SW 1271 (cell line): ENCODE measurements around the gene PLXNB3.

ENCODE experiments used
- DNase-seq, 2 experiments: peaks; one replicate each; lab custom pipeline; 2025; lab: John Stamatoyannopoulos, UW

The PLXNB3 gene

DNA sequence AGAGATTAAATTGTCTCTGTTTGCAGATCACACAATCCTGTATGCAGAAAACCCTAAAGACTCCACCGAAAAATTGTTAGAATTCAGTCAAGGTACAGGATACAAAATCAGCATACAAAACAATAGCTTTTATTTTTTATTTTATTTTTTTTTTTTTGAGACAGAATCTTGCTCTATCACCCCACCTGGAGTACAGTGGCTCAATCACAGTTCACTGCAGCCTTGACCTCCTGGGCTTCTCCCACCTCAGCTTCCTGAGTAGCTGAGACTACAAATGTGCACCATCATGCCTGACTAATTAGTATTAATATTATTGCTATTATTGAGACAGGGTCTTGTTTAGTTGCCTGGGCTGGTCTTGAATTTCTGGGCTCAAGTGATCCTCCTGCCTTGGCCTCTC, 8.9 kb upstream of the PLXNB3 start:
- peak in 1 of 2 experiments; percentile 2 for DNase-seq

DNA sequence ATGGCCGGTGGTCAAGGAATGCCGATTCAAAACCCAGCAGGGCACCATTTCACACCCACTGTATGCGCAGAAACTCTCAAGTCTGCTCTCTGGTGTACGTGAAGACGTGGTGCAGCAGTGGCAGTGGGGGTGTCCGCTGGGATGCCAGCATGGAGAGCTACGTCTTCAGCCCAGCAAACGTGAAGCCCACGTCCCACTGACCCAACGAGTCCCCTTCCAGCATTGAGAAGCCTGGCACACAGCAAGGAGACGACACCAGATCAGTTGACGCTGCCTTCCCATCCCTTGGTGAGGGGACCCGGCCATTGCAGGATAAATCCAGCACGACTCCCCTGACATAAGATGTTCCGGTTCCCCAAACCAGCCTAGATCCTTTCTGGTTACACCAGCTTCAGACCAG, 2.2 kb upstream of the PLXNB3 start:
- DNase-seq, result no peak

DNA sequence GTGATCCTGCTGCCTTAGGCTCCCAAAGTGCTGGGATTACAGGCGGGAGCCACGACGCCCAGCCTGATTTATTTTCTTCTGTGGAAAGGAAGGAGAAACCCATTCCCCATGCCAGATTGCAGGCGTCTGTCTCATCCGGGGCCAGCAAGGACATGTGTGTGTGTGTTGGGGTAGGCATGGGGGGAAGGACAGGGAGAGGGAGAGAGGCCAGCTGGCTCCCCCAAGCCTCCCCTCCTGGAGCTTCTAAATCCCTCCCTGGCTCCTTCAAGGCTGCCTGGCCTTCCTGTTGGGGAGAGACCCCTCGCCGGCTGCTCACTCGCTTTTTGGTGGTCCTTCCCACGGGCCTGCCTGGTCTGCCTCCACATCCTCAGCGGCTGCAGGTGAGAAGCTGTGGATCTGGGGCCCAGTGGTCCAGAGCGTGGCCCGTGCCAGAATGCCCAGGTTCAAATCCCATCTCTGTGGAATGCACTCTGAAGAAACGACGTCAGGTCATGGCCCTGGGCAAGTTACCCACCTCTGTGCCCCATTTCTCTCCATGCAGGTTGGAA, 1.3 kb upstream of the PLXNB3 start:
- DNase-seq, result no peak

DNA sequence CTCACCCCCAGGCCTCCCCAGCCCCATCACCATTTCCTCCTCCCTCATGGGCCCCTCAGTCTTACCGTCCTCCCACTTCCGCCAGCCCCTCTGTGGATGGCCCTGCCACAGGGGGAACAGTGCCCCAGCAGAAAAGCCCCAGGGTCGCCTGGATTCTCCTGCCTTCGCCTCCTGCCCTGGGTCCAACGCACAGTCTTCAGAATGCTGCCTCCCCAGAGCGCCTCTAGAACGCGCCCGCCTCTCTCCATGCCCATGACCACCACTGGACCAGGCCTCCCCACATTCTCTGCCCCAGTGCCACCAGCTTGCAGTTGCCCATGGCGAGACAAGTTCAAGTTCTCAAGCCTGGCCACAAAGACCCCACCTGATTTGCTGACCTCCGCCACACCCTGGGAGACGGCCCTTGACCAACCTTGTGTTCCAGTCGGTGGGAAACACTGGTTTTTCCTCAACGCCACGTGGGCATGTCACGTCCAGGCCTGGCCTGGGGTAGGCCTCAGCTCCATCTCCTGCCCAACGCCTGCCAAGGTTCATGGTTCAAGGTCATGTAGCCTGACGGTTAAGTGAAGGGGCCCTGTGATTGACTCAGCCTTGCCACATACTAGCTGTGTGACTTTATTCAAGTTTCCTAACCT, 634 bp upstream of the PLXNB3 start:
- DNase-seq, result no peak

DNA sequence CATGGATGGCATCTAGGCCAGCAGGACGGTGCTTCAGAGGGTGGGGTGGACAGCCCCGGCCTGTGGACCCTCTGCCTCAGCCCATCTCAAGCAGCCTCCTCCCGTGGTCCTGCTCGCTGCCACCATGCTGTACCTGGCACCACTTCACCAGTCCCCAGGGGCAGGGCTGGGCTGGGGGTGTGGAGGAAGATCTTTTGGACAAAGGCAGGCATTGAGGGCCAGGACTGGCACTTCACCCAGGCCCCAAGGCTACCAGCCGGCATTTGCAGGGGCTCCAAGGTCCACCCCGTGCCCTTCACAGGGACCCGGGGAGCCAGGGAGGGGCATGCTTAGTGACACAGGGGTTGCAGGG, 713 bp downstream of the PLXNB3 start:
- no peak for DNase-seq

DNA sequence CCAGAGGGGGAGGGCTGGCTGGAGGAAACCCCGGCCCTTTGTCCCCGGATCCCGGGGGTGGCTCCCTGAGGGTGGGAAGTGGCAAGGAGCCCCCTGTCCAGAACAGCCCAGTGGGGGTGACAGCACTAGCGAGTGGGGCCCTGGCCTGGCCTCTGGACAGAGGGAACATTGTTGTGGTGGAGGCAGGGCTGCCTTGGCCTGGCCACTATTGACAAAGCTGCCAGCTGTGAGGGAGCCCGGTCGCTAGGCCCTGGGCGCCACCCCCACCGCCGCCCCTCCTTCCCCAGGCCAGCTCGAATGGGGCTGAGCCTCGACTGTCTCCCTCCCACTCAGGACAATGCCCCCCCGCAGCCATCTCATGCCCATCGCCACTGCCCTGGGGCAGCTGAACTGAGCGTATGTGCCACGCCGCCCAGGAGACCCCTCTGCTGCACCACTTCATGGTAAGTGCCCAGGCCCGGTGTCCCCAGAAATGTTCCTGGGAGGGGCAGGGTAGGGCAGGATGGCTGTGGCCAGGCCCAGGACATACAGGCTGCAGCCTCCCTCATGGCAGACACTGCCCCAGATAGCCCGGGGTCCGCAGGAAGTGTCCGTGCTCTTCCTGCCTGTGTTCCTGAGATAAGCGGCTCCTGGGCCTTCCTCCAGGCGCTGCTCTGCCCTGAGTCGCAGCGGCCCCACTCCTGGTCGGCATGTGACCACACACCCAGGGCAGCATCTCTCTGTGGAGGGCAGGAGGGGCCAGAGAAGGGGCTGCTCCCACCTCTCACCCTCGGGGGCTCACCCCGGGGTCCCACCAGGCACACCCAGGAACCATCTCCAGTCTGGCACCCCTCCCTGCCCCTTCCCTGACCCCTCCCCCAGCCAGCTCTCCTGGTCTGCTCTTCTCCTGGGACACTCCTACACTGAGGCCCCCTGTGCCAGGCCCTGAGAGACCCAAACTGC, 1.4 kb downstream of the PLXNB3 start:
- no peak for DNase-seq

DNA sequence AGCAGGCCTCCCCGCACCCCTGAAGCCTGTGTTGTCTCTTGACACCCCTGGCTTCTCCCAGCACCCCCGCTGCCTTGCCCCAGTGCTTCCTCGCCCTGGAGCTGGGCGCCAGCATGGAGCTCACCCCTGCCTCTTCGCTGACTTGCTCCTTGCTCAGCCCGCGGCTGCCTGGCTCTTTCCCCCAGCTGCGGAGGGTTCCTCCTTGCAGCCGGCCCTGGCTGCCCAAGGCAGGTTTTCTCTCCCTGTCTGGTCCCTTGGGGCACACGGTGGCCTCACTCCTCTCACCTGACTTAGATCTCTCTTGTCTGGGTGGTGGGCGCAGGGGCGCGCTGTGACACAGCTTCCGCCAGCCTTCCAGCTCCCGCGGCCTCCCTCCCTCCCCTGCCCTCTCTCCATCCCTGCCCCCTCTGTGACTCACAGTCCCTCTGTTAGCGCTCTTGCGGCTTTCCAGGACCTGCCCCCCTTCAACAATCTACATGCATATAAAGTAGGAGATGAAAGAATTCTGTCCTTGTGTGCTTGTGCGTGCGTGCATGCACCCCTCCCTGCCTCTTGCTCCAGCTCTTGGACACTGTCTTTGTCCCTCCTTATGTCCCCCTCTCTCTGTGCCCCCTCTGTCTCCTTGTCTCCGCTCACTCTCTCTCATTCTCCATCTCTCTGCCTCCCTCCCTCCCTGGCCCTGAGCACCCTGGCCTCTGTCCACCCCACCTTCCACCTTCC, 2.2 kb downstream of the PLXNB3 start:
- DNase-seq, result no peak

DNA sequence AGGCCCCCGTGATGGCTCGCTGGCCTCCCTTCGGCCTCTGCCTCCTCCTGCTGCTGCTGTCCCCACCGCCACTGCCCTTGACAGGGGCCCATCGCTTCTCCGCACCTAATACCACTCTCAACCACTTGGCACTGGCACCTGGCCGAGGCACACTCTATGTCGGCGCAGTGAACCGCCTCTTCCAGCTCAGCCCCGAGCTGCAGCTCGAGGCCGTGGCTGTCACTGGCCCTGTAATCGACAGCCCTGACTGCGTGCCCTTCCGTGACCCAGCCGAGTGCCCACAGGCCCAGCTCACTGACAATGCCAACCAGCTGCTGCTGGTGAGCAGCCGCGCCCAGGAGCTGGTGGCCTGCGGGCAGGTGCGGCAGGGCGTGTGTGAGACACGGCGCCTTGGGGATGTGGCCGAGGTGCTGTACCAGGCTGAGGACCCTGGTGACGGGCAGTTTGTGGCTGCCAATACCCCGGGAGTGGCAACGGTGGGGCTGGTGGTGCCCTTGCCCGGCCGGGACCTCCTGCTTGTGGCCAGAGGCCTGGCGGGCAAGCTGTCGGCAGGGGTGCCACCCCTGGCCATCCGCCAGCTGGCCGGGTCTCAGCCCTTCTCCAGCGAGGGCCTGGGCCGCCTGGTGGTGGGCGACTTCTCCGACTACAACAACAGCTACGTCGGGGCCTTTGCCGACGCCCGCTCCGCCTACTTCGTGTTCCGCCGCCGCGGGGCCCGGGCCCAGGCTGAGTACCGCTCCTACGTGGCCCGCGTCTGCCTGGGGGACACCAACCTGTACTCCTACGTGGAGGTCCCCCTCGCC, 3.0 kb downstream of the PLXNB3 start:
- DNase-seq, result no peak

DNA sequence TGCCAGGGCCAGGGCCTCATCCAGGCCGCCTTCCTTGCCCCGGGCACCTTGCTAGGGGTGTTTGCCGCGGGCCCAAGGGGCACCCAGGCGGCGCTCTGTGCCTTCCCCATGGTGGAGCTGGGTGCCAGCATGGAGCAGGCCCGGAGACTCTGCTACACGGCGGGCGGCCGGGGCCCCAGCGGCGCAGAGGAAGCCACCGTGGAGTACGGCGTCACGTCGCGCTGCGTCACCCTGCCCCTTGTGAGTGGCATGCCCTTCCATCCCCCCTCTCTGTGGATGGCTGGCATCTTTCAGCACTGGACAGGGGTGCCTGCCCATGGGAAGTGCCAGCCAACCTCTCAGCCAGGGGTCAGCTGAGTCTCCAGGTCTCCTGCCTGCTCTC, 3.6 kb downstream of the PLXNB3 start:
- no peak for DNase-seq

DNA sequence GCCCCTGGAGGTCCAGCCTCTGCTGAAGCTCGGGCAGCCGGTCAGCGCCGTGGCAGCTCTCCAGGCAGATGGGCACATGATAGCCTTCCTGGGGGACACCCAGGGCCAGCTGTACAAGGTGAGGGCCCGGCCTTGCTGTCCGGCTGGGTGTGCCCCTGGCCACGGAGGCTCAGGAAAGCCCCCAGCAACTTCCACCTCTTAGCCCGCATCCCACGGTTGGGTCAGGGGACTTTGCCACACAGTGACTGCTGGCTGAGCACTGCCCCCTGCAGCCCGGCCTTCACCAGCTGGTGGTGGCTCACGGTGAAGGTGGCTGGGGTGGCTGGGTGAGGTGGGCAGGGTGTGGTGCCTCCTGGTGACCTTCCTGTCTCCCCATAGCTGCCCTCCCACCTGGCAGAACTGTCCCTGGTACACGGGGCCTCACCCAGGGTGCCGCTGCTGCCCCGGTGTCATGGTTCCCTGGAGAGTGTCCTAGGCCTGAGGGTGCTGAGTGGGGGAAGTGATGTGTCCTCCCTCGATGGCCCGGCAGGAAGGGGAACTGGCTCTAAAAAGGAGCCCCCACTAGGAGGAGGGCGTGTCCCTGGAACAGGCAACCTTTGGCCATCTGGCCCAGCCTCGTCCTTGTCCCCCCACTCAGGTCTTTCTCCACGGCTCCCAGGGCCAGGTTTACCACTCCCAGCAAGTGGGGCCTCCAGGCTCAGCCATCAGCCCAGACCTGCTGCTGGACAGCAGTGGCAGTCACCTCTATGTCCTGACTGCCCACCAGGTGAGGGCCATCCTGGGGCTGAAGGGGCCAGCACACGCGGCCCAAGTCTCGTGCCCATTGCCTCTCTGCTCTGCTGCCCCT, 4.5 kb downstream of the PLXNB3 start:
- DNase-seq, result no peak

DNA sequence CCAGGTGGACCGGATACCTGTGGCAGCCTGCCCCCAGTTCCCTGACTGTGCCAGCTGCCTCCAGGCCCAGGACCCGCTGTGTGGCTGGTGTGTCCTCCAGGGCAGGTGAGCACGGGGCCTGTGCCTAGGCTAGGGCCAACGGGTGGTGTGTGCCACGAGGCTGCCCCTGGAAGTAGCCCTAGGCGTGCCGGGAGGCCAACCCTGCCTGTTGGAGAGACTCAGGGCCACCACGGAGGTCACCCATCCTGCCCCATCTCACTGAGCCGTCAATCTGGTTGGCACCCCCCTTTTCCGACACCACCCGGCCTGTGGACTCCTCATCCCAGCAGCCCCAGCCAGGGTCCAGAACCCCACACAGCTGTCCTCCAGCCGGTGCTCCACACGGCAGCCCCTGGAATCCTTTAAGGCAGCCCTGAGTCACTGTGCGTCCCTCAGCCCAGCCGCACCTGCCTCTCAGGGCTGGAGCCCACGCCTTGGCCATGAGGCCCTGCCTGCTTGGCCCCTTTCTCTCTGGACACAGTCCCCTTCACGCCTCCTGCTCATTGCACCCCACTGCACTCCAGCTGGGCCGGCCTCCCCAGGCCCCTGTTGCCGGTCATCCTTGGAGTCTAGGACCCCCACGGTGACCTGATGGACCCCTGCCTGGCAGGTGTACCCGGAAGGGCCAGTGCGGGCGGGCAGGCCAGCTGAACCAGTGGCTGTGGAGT, 5.3 kb downstream of the PLXNB3 start:
- DNase-seq, result no peak

DNA sequence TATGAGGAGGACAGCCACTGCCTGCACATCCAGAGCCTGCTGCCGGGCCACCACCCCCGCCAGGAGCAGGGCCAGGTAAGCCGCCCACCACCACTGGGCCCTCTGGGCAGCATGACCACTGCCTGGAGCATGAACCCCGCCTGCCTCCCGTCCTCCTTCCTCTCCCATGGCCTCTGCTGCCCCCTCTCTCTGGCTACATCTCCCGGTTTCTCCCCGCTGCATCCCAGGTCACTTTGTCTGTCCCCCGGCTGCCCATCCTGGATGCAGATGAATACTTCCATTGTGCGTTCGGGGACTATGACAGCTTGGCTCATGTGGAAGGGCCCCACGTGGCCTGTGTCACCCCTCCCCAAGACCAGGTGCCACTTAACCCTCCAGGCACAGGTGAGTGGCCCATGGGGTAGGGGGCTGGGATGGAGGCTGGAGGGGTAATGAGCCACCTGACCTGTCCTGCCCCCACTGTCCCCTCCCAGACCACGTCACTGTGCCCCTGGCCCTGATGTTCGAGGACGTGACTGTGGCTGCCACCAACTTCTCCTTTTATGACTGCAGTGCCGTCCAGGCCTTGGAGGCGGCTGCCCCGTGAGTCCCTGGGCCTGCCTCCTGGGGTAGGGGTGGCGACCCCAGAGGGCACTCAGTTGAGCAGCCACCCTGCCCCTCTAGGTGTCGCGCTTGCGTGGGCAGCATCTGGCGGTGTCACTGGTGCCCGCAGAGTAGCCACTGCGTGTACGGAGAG, 6.0 kb downstream of the PLXNB3 start:
- DNase-seq, result no peak

DNA sequence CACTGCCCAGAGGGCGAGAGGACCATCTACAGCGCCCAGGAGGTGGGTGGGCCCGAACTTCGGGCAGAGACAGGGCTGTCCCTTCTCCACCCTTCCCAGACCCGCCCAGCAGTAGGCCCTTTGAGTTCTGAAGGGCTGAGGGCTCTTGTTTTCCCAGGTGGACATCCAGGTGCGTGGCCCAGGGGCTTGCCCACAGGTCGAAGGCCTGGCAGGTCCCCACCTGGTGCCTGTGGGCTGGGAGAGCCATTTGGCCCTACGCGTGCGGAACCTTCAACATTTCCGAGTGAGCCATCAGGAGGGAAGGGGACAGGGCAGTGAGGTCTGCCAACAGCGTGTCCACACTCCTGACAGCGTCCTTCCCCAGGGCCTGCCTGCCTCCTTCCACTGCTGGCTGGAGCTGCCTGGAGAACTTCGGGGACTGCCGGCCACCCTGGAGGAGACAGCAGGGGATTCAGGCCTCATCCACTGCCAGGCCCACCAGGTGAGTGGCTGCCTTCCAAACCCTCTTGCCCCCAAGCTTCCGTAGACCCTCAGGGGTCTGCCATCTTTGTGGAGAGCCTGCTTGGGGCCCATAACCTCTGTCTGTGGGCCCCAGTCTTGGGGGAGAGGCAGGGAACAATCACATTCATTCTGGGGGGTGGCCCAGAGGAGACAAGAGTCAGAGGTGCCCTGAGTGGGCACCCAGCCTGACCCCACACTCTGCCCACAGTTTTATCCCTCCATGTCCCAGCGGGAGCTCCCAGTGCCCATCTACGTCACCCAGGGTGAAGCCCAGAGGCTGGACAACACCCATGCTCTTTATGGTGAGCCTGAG, 6.8 kb downstream of the PLXNB3 start:
- DNase-seq, result no peak

DNA sequence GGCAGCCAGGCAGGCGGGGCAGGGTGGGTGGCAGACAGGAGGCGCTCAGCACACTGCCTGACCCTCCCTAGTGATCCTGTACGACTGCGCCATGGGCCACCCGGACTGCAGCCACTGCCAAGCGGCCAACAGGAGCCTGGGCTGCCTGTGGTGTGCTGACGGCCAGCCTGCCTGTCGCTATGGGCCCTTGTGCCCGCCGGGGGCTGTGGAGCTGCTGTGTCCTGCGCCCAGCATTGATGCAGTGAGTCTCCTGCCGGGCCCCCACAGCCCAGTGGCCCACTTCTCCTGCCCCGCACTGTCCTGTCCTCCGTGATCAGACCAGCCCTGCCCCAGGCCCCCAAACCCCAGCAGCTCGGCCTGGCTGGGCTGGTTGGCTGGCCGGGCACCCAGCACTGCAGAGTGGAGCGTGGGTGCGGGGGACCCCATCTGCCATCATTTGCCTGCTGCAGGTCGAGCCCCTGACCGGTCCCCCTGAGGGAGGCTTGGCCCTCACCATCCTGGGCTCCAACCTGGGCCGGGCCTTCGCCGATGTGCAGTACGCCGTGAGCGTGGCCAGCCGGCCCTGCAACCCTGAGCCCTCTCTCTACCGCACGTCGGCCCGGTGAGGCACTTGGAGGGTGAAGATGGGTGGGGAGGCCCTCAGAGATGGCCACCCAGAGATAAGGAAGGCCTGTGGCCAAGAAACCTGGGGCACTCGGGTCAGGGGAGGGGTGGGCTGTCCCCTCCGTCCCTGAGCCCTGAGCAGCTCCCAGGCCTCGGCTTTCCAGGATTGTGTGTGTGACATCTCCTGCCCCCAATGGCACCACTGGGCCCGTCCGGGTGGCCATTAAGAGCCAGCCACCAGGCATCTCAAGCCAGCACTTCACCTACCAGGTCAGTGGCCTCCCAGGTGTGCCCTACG, 7.6 kb downstream of the PLXNB3 start:
- DNase-seq, result no peak

DNA sequence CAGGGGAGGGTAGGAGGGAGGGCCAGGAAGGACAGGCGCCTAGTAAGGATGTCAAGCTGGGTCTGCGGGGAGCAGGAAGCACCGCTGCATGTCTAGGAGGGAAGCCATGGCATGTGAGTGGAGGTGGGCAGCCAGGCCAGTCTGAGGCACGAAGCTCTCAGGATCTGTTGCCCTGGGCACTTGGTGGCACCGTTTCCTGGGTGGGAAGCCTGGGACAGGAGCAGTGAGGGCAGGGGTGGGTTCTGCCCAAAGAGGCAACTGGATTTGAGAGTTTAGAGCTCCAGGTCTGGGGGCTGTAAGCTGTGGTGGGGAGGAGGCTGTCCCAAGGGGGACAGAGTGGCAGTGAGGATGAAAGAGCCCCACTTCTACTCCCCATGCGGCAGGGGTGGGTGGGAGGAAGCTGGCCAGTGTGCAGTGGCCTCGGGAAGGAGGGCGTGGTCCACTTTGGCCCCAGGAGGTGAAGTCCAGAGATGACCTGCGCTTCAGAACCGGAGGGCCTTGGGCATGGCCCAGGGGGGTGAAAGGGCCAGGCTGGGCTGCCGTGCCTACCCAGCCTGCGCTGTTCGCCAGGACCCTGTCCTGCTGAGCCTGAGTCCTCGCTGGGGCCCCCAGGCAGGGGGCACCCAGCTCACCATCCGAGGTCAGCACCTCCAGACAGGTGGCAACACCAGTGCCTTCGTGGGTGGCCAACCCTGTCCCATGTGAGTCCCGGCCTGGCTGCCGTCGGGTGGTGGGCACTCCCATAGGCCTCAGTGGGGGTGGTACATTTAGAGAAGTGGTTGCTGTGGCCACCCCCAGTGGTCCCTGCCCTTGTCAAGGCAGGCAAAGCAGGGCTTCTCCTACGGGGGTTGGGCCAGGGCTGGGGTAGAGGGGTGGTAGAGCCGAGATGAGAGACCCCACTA, 8.5 kb downstream of the PLXNB3 start:
- DNase-seq, result no peak

DNA sequence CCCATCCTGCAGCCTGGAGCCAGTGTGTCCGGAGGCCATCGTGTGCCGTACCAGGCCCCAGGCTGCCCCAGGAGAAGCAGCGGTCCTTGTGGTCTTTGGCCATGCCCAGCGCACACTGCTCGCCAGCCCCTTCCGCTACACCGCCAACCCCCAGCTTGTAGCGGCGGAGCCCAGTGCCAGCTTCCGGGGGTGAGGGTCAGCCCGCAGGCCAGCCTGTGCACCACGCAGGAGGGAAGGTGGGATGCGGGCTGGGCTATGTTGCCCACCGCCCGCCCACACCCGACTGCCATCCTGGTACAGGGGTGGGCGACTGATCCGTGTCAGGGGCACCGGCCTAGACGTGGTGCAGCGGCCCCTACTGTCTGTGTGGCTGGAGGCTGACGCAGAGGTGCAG, 9.2 kb downstream of the PLXNB3 start:
- no peak for DNase-seq
